ENCODE data around the gene TULP1.

Gene TULP1

DNA sequence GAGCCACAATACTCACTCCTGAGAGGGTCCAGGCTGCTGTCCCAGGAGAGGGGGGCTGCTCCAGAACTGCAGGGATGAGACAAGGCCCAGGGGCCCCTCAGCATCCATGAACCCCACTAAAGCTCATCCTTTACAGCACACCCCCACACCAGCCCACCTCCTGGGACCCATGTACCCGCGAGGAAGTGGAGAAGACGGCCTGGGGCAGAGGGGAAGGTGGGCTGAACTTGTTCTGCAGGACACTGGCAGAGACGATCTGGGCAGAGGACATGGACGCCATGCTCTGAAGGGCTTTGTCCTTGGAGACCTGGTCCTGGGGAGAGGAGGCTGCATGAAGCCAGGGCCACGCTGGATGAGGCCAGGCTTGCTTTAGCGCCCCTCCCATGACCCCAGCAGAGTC is 34.4 kb downstream of the TULP1 start:
- Histone ChIP-seq H3K27me3 (ENCODE audit: insufficient read depth, low read length) (no peaks in the 10 kb centered on the region), H2AFZ (ENCODE audit: insufficient read depth, low read length, poor library complexity) (no peak overlapping the region), H3K9me3 (ENCODE audit: insufficient read depth, low read depth, low read length) (peaks cover 2% of the 10 kb centered on the region), H3K27ac (ENCODE audit: low read depth, low read length) (no peak overlapping the region), H3K18ac (ENCODE audit: low read length) (no peak overlapping the region), H3K4me3 (ENCODE audit: low read depth, low read length) (no peak overlapping the region), H2AK5ac (ENCODE audit: low read length) (no peak overlapping the region), H2BK120ac (ENCODE audit: insufficient read depth, low read length, poor library complexity) (no peak overlapping the region), H3K4ac (ENCODE audit: low read depth, low read length) (no peak overlapping the region), H3K9ac (ENCODE audit: low read length) (no peak overlapping the region), H4K91ac (ENCODE audit: low read depth, low read length) (no peak overlapping the region), H2BK5ac (ENCODE audit: low read depth, low read length, poor library complexity) (no peak overlapping the region), H2BK12ac (ENCODE audit: low read length) (no peak overlapping the region), H3K14ac (ENCODE audit: low read length) (no peak overlapping the region), H3K4me1 (ENCODE audit: control insufficient read depth in 1 of 2, insufficient read depth in 2 of 2, low read length in 2 of 2) (peaks cover 0 to 2% of the 10 kb centered on the region in 2 experiments), H3K36me3 (ENCODE audit: control insufficient read depth in 1 of 2, insufficient read depth in 2 of 2, low read length in 2 of 2) (peaks cover 85 to 86% of the 10 kb centered on the region in 2 experiments), H3K79me1 (ENCODE audit: low read length) (no peaks in the 10 kb centered on the region), H4K12ac (ENCODE audit: low read depth, low read length) (no peak overlapping the region), H3K79me2 (ENCODE audit: control insufficient read depth, insufficient read depth, low read length, poor library complexity) (peaks cover under 1% of the 10 kb centered on the region), H3K4me2 (ENCODE audit: low read length) (no peak overlapping the region), H3K23ac (ENCODE audit: low read length) (no peak overlapping the region), H4K8ac (ENCODE audit: low read depth, low read length) (no peak overlapping the region)
- WGBS (ENCODE audit: extremely low coverage, insufficient coverage, insufficient read length) = no CpG with 5 or more reads among the region's 7 CpGs
- no peak for DNase-seq

DNA sequence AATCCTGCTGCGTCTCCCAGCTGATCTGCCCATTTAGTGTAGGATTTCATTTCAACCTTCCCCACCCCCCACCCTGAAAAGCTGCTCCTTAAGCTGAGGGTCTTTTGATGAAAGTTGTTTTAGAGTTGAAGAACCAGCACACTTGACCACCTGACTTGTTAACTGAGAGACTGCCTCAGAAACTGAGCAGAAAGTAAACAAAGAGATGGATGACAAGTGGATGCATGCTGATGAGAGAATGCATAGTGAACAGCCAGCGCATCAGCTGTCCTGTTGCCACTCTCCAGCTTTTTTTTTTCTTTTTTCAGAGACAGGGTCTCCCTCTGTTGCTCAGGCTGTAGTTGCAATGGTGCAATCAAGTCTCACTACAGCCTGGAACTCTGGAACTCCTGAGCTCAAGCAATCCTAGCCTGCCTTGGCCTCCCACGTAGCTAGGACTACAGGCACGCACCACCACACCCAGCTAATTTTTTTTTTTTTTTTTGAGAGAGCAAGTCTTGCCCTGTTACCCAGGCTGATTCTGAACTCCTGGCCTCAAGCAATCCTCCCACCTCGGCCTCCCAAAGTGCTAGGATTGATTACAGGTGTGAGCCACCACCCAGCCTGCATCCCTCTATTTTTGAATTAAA is 35.0 kb downstream of the TULP1 start:
- H3K27me3 ChIP-seq (ENCODE audit: insufficient read depth, low read length) = no peaks in the 10 kb centered on the region
- no CpG with 5 or more reads among the region's 5 CpGs for WGBS (ENCODE audit: extremely low coverage, insufficient coverage, insufficient read length)
- peaks cover 2% of the 10 kb centered on the region for H3K9me3 ChIP-seq (ENCODE audit: insufficient read depth, low read depth, low read length)

DNA sequence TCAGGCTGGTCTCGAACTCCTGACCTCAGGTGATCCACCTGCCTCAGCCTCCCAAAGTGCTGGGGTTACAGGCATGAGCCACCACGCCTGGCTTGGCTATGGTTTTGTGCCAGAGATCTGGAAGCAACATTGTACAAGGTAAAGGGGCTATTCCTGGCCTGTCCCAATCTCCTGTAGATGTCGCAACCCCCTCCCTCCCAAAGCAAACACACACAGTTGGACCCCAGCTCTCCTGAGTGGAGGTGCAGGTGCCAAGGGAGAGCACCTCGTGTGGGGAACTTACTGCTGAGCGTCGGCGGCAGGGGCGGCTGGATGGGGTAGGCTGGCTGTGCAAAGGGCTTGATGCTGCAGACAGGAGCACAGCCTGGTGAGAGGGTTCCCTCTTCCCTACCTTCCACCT is 35.7 kb downstream of the TULP1 start:
- Histone ChIP-seq H3K4ac (ENCODE audit: low read depth, low read length) (no peak overlapping the region), H3K23ac (ENCODE audit: low read length) (no peak overlapping the region), H3K14ac (ENCODE audit: low read length) (no peak overlapping the region), H3K9me3 (ENCODE audit: insufficient read depth, low read depth, low read length) (peaks cover 2% of the 10 kb centered on the region), H3K27ac (ENCODE audit: low read depth, low read length) (no peak overlapping the region), H4K12ac (ENCODE audit: low read depth, low read length) (no peak overlapping the region), H2BK12ac (ENCODE audit: low read length) (no peak overlapping the region), H2AK5ac (ENCODE audit: low read length) (no peak overlapping the region), H4K8ac (ENCODE audit: low read depth, low read length) (no peak overlapping the region), H3K4me1 (ENCODE audit: control insufficient read depth in 1 of 2, insufficient read depth in 2 of 2, low read length in 2 of 2) (peaks cover 0 to 4% of the 10 kb centered on the region in 2 experiments), H2AFZ (ENCODE audit: insufficient read depth, low read length, poor library complexity) (no peak overlapping the region), H2BK120ac (ENCODE audit: insufficient read depth, low read length, poor library complexity) (no peak overlapping the region), H3K9ac (ENCODE audit: low read length) (no peak overlapping the region), H2BK5ac (ENCODE audit: low read depth, low read length, poor library complexity) (no peak overlapping the region), H3K4me3 (ENCODE audit: low read depth, low read length) (no peak overlapping the region), H3K79me1 (ENCODE audit: low read length) (no peaks in the 10 kb centered on the region), H4K91ac (ENCODE audit: low read depth, low read length) (no peak overlapping the region), H3K18ac (ENCODE audit: low read length) (no peak overlapping the region), H3K36me3 (ENCODE audit: control insufficient read depth in 1 of 2, insufficient read depth in 2 of 2, low read length in 2 of 2) (peaks cover 82 to 88% of the 10 kb centered on the region in 2 experiments), H3K79me2 (ENCODE audit: control insufficient read depth, insufficient read depth, low read length, poor library complexity) (no peaks in the 10 kb centered on the region), H3K27me3 (ENCODE audit: insufficient read depth, low read length) (no peaks in the 10 kb centered on the region), H3K4me2 (ENCODE audit: low read length) (no peak overlapping the region)
- no peak for DNase-seq
- WGBS (ENCODE audit: extremely low coverage, insufficient coverage, insufficient read length) = no CpG with 5 or more reads among the region's 8 CpGs

More for the DNA sequence above, 35.0 kb downstream of the TULP1 start:
- no peak overlapping the region for H4K8ac ChIP-seq (ENCODE audit: low read depth, low read length)
- peaks cover 83 to 88% of the 10 kb centered on the region in 2 experiments for H3K36me3 ChIP-seq (ENCODE audit: control insufficient read depth in 1 of 2, insufficient read depth in 2 of 2, low read length in 2 of 2)
- H3K4me1 ChIP-seq (ENCODE audit: control insufficient read depth in 1 of 2, insufficient read depth in 2 of 2, low read length in 2 of 2) = peaks cover 0 to 4% of the 10 kb centered on the region in 2 experiments
- H3K4me3 ChIP-seq (ENCODE audit: low read depth, low read length) = no peak overlapping the region
- no peak for DNase-seq
- no peak overlapping the region for H4K12ac ChIP-seq (ENCODE audit: low read depth, low read length)
- no peak overlapping the region for H3K4ac ChIP-seq (ENCODE audit: low read depth, low read length)
- H3K18ac ChIP-seq (ENCODE audit: low read length) = no peak overlapping the region
- H3K9ac ChIP-seq (ENCODE audit: low read length) = no peak overlapping the region
- no peak overlapping the region for H4K91ac ChIP-seq (ENCODE audit: low read depth, low read length)
- H3K14ac ChIP-seq (ENCODE audit: low read length) = no peak overlapping the region
- H3K79me2 ChIP-seq (ENCODE audit: control insufficient read depth, insufficient read depth, low read length, poor library complexity) = no peaks in the 10 kb centered on the region
- H2BK5ac ChIP-seq (ENCODE audit: low read depth, low read length, poor library complexity) = no peak overlapping the region
- H2AFZ ChIP-seq (ENCODE audit: insufficient read depth, low read length, poor library complexity) = no peak overlapping the region
- H2AK5ac ChIP-seq (ENCODE audit: low read length) = no peak overlapping the region
- no peak overlapping the region for H3K27ac ChIP-seq (ENCODE audit: low read depth, low read length)
- no peaks in the 10 kb centered on the region for H3K79me1 ChIP-seq (ENCODE audit: low read length)
- H3K4me2 ChIP-seq (ENCODE audit: low read length) = no peak overlapping the region
- H2BK12ac ChIP-seq (ENCODE audit: low read length) = no peak overlapping the region
- no peak overlapping the region for H3K23ac ChIP-seq (ENCODE audit: low read length)
- no peak overlapping the region for H2BK120ac ChIP-seq (ENCODE audit: insufficient read depth, low read length, poor library complexity)

DNA sequence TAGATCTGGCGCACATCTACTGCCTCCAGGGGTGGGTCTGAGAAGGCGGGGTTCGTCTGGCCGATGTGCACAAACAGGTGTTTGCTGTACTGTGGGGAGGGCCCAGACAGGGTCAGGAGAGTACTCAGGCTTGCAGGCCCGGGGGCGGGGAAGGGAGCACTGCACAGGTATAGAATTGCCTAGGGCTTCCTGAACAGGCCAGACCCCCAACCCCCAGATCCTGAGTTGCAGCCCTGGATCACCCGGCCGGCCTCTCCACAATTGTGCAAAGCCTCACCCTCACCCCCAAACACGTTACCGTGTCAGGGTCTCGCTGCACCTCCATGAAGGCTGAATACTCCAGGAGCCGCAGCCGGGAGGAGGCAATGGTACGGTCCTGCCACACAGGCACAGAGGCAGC is 36.7 kb downstream of the TULP1 start:
- H2BK5ac ChIP-seq (ENCODE audit: low read depth, low read length, poor library complexity) = no peak overlapping the region
- H3K18ac ChIP-seq (ENCODE audit: low read length) = peak overlapping the region; percentile 11
- no peak overlapping the region for H3K23ac ChIP-seq (ENCODE audit: low read length)
- no peak overlapping the region for H4K91ac ChIP-seq (ENCODE audit: low read depth, low read length)
- H3K9me3 ChIP-seq (ENCODE audit: insufficient read depth, low read depth, low read length) = peaks cover 2% of the 10 kb centered on the region
- H3K4ac ChIP-seq (ENCODE audit: low read depth, low read length) = no peak overlapping the region
- no peaks in the 10 kb centered on the region for H3K79me2 ChIP-seq (ENCODE audit: control insufficient read depth, insufficient read depth, low read length, poor library complexity)
- no peak overlapping the region for H3K9ac ChIP-seq (ENCODE audit: low read length)
- WGBS (ENCODE audit: extremely low coverage, insufficient coverage, insufficient read length) = no CpG with 5 or more reads among the region's 14 CpGs
- H3K14ac ChIP-seq (ENCODE audit: low read length) = no peak overlapping the region
- no peak overlapping the region for H3K27ac ChIP-seq (ENCODE audit: low read depth, low read length)
- no peak overlapping the region for H2BK120ac ChIP-seq (ENCODE audit: insufficient read depth, low read length, poor library complexity)
- peaks cover 3% of the 10 kb centered on the region for H3K79me1 ChIP-seq (ENCODE audit: low read length)
- peaks cover 4% of the 10 kb centered on the region in 2 experiments for H3K4me1 ChIP-seq (ENCODE audit: control insufficient read depth in 1 of 2, insufficient read depth in 2 of 2, low read length in 2 of 2)
- H3K4me3 ChIP-seq (ENCODE audit: low read depth, low read length) = no peak overlapping the region
- no peak overlapping the region for H4K8ac ChIP-seq (ENCODE audit: low read depth, low read length)
- H3K27me3 ChIP-seq (ENCODE audit: insufficient read depth, low read length) = no peaks in the 10 kb centered on the region
- H3K36me3 ChIP-seq (ENCODE audit: control insufficient read depth in 1 of 2, insufficient read depth in 2 of 2, low read length in 2 of 2) = peaks cover 81 to 86% of the 10 kb centered on the region in 2 experiments
- DNase-seq = no peak
- no peak overlapping the region for H2AK5ac ChIP-seq (ENCODE audit: low read length)
- no peak overlapping the region for H2BK12ac ChIP-seq (ENCODE audit: low read length)
- H3K4me2 ChIP-seq (ENCODE audit: low read length) = no peak overlapping the region
- no peak overlapping the region for H4K12ac ChIP-seq (ENCODE audit: low read depth, low read length)
- no peak overlapping the region for H2AFZ ChIP-seq (ENCODE audit: insufficient read depth, low read length, poor library complexity)
